Smooth muscle cell (in vitro differentiated cells): ENCODE results near the gene ONECUT3. TPM values are rescaled to one million over a fixed set of nuclear protein-coding genes. Genes with fewer than 3 reads are reported as not detected.

ENCODE experiments used
- DNase-seq: peaks from one replicate; lab custom pipeline; 2025; ENCODE audit not compliant: unreplicated experiment; lab: John Stamatoyannopoulos, UW
- H2AFZ ChIP-seq: fragments of 200-600 bp; sonication (generic); 2 replicates; pipeline ENCODE4 v1.6.0; 2016; ENCODE audit warnings: antibody characterized with exemption, low read depth, mild to moderate bottlenecking
- H3F3A ChIP-seq: fragments of 200-600 bp; sonication (generic); 2 replicates; pipeline ENCODE4 v1.6.0; 2017; ENCODE audit warnings: antibody characterized with exemption, low read depth
- H3K27ac ChIP-seq: fragments of 200-600 bp; sonication (generic); 2 replicates; pipeline ENCODE4 v1.5.1; 2016; ENCODE audit warnings: low read depth, mild to moderate bottlenecking
- H3K27me3 ChIP-seq: fragments of 200-600 bp; sonication (generic); 2 replicates; pipeline ENCODE4 v1.6.1; 2016; ENCODE audit warnings: low read depth, mild to moderate bottlenecking
- H3K36me3 ChIP-seq: fragments of 200-600 bp; sonication (generic); 2 replicates; pipeline ENCODE4 v1.5.1; 2016; ENCODE audit warnings: low read depth
- H3K4me1 ChIP-seq: fragments of 200-600 bp; sonication (generic); 2 replicates; pipeline ENCODE4 v1.5.1; 2016; ENCODE audit warnings: low read depth
- H3K4me2 ChIP-seq: fragments of 200-600 bp; sonication (generic); 2 replicates; pipeline ENCODE4 v1.6.0; 2016; ENCODE audit warnings: mild to moderate bottlenecking
- H3K4me3 ChIP-seq: fragments of 200-600 bp; sonication (generic); 2 replicates; pipeline ENCODE4 v1.5.1; 2016; ENCODE audit warnings: mild to moderate bottlenecking
- H3K79me2 ChIP-seq: fragments of 200-600 bp; sonication (generic); 2 replicates; pipeline ENCODE4 v1.6.0; 2016; ENCODE audit warnings: low read depth, mild to moderate bottlenecking
- H3K9ac ChIP-seq: fragments of 200-600 bp; sonication (generic); 2 replicates; pipeline ENCODE4 v1.6.0; 2016; ENCODE audit warnings: low read depth
- H3K9me3 ChIP-seq: fragments of 200-600 bp; sonication (generic); replicated peaks from 2 replicates; pipeline ENCODE4 v1.5.1; 2016; ENCODE audit warnings: low read depth
- H4K20me1 ChIP-seq: fragments of 200-600 bp; sonication (generic); 2 replicates; pipeline ENCODE4 v1.6.0; 2016; ENCODE audit warnings: low read depth
- WGBS: methylation state at CpG from one replicate; pipeline ENCODE4 v1.1.7; 2016; ENCODE audit warnings: low lambda C conversion rate; 5-methylcytosine and 5-hydroxymethylcytosine counted together
- polyA plus RNA-seq: library from polyadenylated mRNA; unstranded; fragments of >200 nt; fragmentation: Nextera tagmentation; extraction: Ambion mirVana; gene quantifications from 2 replicates; pipeline ENCODE4 v1.2.1, GENCODE V29; 2016
- total RNA-seq: library from RNA; depleted of rRNA; stranded (reverse); fragments of >200 nt; gene quantifications from 2 replicates; pipeline ENCODE4 v1.2.3, GENCODE V29; 2014
- TF ChIP-seq, protein P1 (sequence below): fragments of 200-600 bp; sonication (generic); IDR thresholded peaks from 2 replicates; pipeline ENCODE4 v1.5.1; 2017; ENCODE audit warnings: borderline replicate concordance, mild to moderate bottlenecking, antibody characterized with exemption; ENCODE audit not compliant: insufficient read depth, poor library complexity, severe bottlenecking

ONECUT3 gene
- total and polyA plus RNA-seq, 2 experiments from 2014 or later, result not detected

- H3K27ac ChIP-seq, result no peak overlapping the region
- H4K20me1 ChIP-seq, result no peaks in the 10 kb centered on the region
- H3K9ac ChIP-seq, result no peak overlapping the region
- 7% methylated on average over 82 of the region's 99 CpGs for WGBS
- no peak overlapping the region for H2AFZ ChIP-seq
- TF ChIP-seq, protein P1, sequence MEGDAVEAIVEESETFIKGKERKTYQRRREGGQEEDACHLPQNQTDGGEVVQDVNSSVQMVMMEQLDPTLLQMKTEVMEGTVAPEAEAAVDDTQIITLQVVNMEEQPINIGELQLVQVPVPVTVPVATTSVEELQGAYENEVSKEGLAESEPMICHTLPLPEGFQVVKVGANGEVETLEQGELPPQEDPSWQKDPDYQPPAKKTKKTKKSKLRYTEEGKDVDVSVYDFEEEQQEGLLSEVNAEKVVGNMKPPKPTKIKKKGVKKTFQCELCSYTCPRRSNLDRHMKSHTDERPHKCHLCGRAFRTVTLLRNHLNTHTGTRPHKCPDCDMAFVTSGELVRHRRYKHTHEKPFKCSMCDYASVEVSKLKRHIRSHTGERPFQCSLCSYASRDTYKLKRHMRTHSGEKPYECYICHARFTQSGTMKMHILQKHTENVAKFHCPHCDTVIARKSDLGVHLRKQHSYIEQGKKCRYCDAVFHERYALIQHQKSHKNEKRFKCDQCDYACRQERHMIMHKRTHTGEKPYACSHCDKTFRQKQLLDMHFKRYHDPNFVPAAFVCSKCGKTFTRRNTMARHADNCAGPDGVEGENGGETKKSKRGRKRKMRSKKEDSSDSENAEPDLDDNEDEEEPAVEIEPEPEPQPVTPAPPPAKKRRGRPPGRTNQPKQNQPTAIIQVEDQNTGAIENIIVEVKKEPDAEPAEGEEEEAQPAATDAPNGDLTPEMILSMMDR, result no peak
- H3K4me3 ChIP-seq, result peak overlapping the region; percentile 8
- H3K4me2 ChIP-seq, result peak overlapping the region; percentile 81
- peaks cover 4% of the 10 kb centered on the region for H3K4me1 ChIP-seq
- H3K27me3 ChIP-seq, result peaks cover 74% of the 10 kb centered on the region
- H3K79me2 ChIP-seq, result no peaks in the 10 kb centered on the region
- no peaks in the 10 kb centered on the region for H3K9me3 ChIP-seq
- no peak for DNase-seq
- H3F3A ChIP-seq, result peaks cover 2% of the 10 kb centered on the region
- H3K36me3 ChIP-seq, result no peaks in the 10 kb centered on the region
Measured at GRCh38 chr19:1749373-1750342, 3.6 kb upstream of the ONECUT3 start.

GRCh38 chr19:1750343-1751021, 2.8 kb upstream of the ONECUT3 start:
- peaks cover 74% of the 10 kb centered on the region for H3K27me3 ChIP-seq
- H3K79me2 ChIP-seq, result no peaks in the 10 kb centered on the region
- peaks cover 2% of the 10 kb centered on the region for H3F3A ChIP-seq
- H3K36me3 ChIP-seq, result no peaks in the 10 kb centered on the region
- no peak overlapping the region for H3K27ac ChIP-seq
- TF ChIP-seq, protein P1, result no peak
- H4K20me1 ChIP-seq, result no peaks in the 10 kb centered on the region
- no peak overlapping the region for H3K4me2 ChIP-seq
- peaks cover 12% of the 10 kb centered on the region for H3K4me1 ChIP-seq
- no peak overlapping the region for H3K9ac ChIP-seq
- WGBS, result 17% methylated on average over 14 of the region's 14 CpGs
- H3K9me3 ChIP-seq, result no peaks in the 10 kb centered on the region
- H2AFZ ChIP-seq, result no peak overlapping the region
- DNase-seq, result no peak
- H3K4me3 ChIP-seq, result no peak overlapping the region

GRCh38 chr19:1751367-1752008, 1.8 kb upstream of the ONECUT3 start:
- peaks cover 82% of the 10 kb centered on the region for H3K27me3 ChIP-seq
- no peaks in the 10 kb centered on the region for H3K79me2 ChIP-seq
- H3F3A ChIP-seq, result peaks cover 2% of the 10 kb centered on the region
- 23% methylated on average over 16 of the region's 16 CpGs for WGBS
- no peak overlapping the region for H3K4me3 ChIP-seq
- no peak overlapping the region for H2AFZ ChIP-seq
- TF ChIP-seq, protein P1, result no peak
- H3K4me1 ChIP-seq, result peaks cover 15% of the 10 kb centered on the region
- H3K9me3 ChIP-seq, result no peaks in the 10 kb centered on the region
- H3K27ac ChIP-seq, result no peak overlapping the region
- no peaks in the 10 kb centered on the region for H3K36me3 ChIP-seq
- no peaks in the 10 kb centered on the region for H4K20me1 ChIP-seq
- DNase-seq, result no peak
- no peak overlapping the region for H3K9ac ChIP-seq
- H3K4me2 ChIP-seq, result no peak overlapping the region
